Globus pallidus (tissue), 1 donor: ENCODE data around the gene RPL38.
"Not testable (repeated sequence)": the region's sequence is repeated elsewhere in the genome, so short reads cannot be mapped to it uniquely, and the experiment has no call there.

Experiments used
- DNase-seq: peaks from one replicate; pipeline ENCODE4 v3.0.0-alpha.2; 2015; ENCODE audit warnings: low spot score

RPL38 gene

GRCh38 chr17:74185571-74186185, 17.8 kb upstream of the RPL38 start:
- no peak for DNase-seq

- no peak for DNase-seq
Measured at GRCh38 chr17:74186498-74186897, 17.0 kb upstream of the RPL38 start.

- no peak for DNase-seq
Measured at GRCh38 chr17:74187761-74188160, 15.7 kb upstream of the RPL38 start.

GRCh38 chr17:74188687-74189086, 14.8 kb upstream of the RPL38 start:
- not testable (repeated sequence) for DNase-seq

GRCh38 chr17:74190154-74190553, 13.3 kb upstream of the RPL38 start:
- peak; percentile 53 for DNase-seq

GRCh38 chr17:74190807-74191406, 12.6 kb upstream of the RPL38 start:
- DNase-seq: no peak

GRCh38 chr17:74192950-74193781, 10.3 kb upstream of the RPL38 start:
- peak; percentile 63 for DNase-seq

- no peak for DNase-seq
Measured at GRCh38 chr17:74194682-74195081, 8.8 kb upstream of the RPL38 start.

GRCh38 chr17:74196541-74197317, 6.7 kb upstream of the RPL38 start:
- no peak for DNase-seq

GRCh38 chr17:74197801-74198200, 5.7 kb upstream of the RPL38 start:
- no peak for DNase-seq

GRCh38 chr17:74198694-74199093, 4.8 kb upstream of the RPL38 start:
- DNase-seq: no peak

GRCh38 chr17:74199306-74200092, 4.0 kb upstream of the RPL38 start:
- no peak for DNase-seq

- DNase-seq: no peak
Measured at GRCh38 chr17:74200112-74200511, 3.4 kb upstream of the RPL38 start.

- no peak for DNase-seq
Measured at GRCh38 chr17:74201250-74201649, 2.2 kb upstream of the RPL38 start.

- DNase-seq: no peak
Measured at GRCh38 chr17:74201948-74202347, 1.5 kb upstream of the RPL38 start.

GRCh38 chr17:74202938-74203337, 540 bp upstream of the RPL38 start:
- DNase-seq: peak; percentile 37

- no peak for DNase-seq
Measured at GRCh38 chr17:74204474-74204873, 996 bp downstream of the RPL38 start.

GRCh38 chr17:74205274-74205673, 1.8 kb downstream of the RPL38 start:
- no peak for DNase-seq

GRCh38 chr17:74206332-74206818, 2.9 kb downstream of the RPL38 start:
- peak; percentile 57 for DNase-seq

- DNase-seq: peak; percentile 90
Measured at GRCh38 chr17:74210191-74211140, 7.0 kb downstream of the RPL38 start.
